GM23248 (cell line): ENCODE measurements around the gene OTOGL. TPM values are rescaled to one million over a fixed set of nuclear protein-coding genes. Genes with fewer than 3 reads are reported as not detected.

Experiments
- DNase-seq: peaks from one replicate; pipeline ENCODE4 v3.0.0-alpha.2; 2015
- H2AFZ ChIP-seq: fragments of 200-600 bp; sonication (generic); 2 replicates; pipeline ENCODE4 v1.6.1; 2016; ENCODE audit warnings: antibody characterized with exemption
- H3F3A ChIP-seq: fragments of 200-600 bp; sonication (generic); 2 replicates; pipeline ENCODE4 v1.6.1; 2016; ENCODE audit warnings: mild to moderate bottlenecking, antibody characterized with exemption, mixed run types; ENCODE audit not compliant: insufficient read depth
- H3K27ac ChIP-seq: fragments of 200-600 bp; sonication (generic); 2 replicates; pipeline ENCODE4 v1.5.1; 2016; ENCODE audit warnings: mild to moderate bottlenecking
- H3K27me3 ChIP-seq: fragments of 200-600 bp; sonication (generic); replicated peaks from 2 replicates; pipeline ENCODE4 v1.6.1; 2016; ENCODE audit warnings: mild to moderate bottlenecking; ENCODE audit not compliant: insufficient read depth
- H3K36me3 ChIP-seq: fragments of 200-600 bp; sonication (generic); 2 replicates; pipeline ENCODE4 v1.6.1; 2016; ENCODE audit warnings: low read depth, mild to moderate bottlenecking
- H3K4me1 ChIP-seq: fragments of 200-600 bp; sonication (generic); 2 replicates; pipeline ENCODE4 v1.6.1; 2016; ENCODE audit warnings: mild to moderate bottlenecking; ENCODE audit not compliant: insufficient read depth
- H3K4me2 ChIP-seq: fragments of 200-600 bp; sonication (generic); one replicate; pipeline ENCODE4 v1.6.1; 2016; ENCODE audit warnings: mild to moderate bottlenecking; ENCODE audit not compliant: unreplicated experiment
- H3K4me3 ChIP-seq: fragments of 200-600 bp; sonication (generic); 2 replicates; pipeline ENCODE4 v1.5.1; 2016; ENCODE audit warnings: mild to moderate bottlenecking
- H3K79me2 ChIP-seq: fragments of 200-600 bp; sonication (generic); 2 replicates; pipeline ENCODE4 v1.6.1; 2016; ENCODE audit warnings: mild to moderate bottlenecking; ENCODE audit not compliant: insufficient read depth
- H3K9ac ChIP-seq: fragments of 200-600 bp; sonication (generic); 2 replicates; pipeline ENCODE4 v1.6.1; 2016; ENCODE audit warnings: mild to moderate bottlenecking
- H3K9me2 ChIP-seq: fragments of 200-600 bp; sonication (generic); 2 replicates; pipeline ENCODE4 v1.6.1; 2016; ENCODE audit warnings: mixed run types, mild to moderate bottlenecking, moderate library complexity; ENCODE audit not compliant: insufficient read depth
- H3K9me3 ChIP-seq: fragments of 200-600 bp; sonication (generic); one replicate; pipeline ENCODE4 v1.6.1; 2017; ENCODE audit warnings: low read depth
- H4K20me1 ChIP-seq: fragments of 200-600 bp; sonication (generic); 2 replicates; pipeline ENCODE4 v1.6.0; 2016; ENCODE audit not compliant: insufficient read depth
- EZH2 ChIP-seq: fragments of 200-600 bp; sonication (generic); IDR thresholded peaks from 2 replicates; pipeline ENCODE4 v1.6.1; 2018; ENCODE audit warnings: antibody characterized with exemption, mild to moderate bottlenecking; ENCODE audit not compliant: insufficient read depth, poor library complexity, severe bottlenecking
- EZH2phosphoT487 ChIP-seq: fragments of 200-600 bp; sonication (generic); IDR thresholded peaks from 2 replicates; pipeline ENCODE4 v1.6.1; 2018; ENCODE audit warnings: antibody characterized with exemption, moderate library complexity, mild to moderate bottlenecking, low read depth; ENCODE audit not compliant: insufficient read depth
- WGBS, 2 experiments: methylation state at CpG; one replicate each; pipeline ENCODE4 v1.1.6; 2015 to 2017; ENCODE audit warnings: low lambda C conversion rate in 2 of 2, low coverage in 1 of 2; ENCODE audit errors: missing lambda C conversion rate in 2 of 2; 5-methylcytosine and 5-hydroxymethylcytosine counted together
- in situ Hi-C: fragments of 300-500 bp; cut with MboI; formaldehyde crosslinking; loops from 2 replicates; pipeline ENCODE4 v1.15.0; 2020
- polyA plus RNA-seq: library from polyadenylated mRNA; unstranded; fragments of >200 nt; fragmentation: Nextera tagmentation; extraction: Ambion mirVana; gene quantifications from 2 replicates; pipeline ENCODE4 v1.2.1, GENCODE V29; 2016
- total RNA-seq: library from RNA; depleted of rRNA; stranded (reverse); fragments of >200 nt; shearing (Covaris generic); gene quantifications from 2 replicates; pipeline ENCODE4 v1.2.3, GENCODE V29; 2014

Gene OTOGL
- total and polyA plus RNA-seq, 2 experiments from 2014 or later: under 0.01 to 0.09 TPM

DNA sequence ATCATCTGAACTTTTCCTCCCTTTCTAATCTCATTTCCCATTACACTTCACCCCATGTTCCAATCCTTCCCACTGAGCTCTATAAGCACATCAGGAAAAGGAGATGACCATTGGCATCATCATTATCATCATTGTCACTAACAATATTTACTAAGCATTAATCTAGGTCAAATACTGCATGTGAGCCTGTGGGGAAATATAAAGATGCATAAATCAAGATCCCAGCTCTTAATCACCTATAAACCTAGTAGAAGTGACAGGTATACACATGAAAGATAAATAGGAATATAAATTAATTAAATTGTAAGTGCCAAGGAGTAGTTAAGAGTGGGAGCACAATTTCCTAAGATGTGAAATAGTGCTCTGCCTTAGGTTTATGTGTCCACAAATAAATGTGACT lies 100.6 kb downstream of the OTOGL start:
- no peak overlapping the region for H3K4me3 ChIP-seq
- no peak overlapping the region for H3K9ac ChIP-seq
- H2AFZ ChIP-seq: no peak overlapping the region
- no peaks in the 10 kb centered on the region for H4K20me1 ChIP-seq
- in situ Hi-C loops: loop anchor here (10.0 to 25.0 kb wide), 2 partner anchors 65 to 562 kb away; no protein-coding TSS in a partner anchor
- no peaks in the 10 kb centered on the region for H3K9me3 ChIP-seq
- H3K9me2 ChIP-seq: no peaks in the 10 kb centered on the region
- H3K27me3 ChIP-seq: no peaks in the 10 kb centered on the region
- no peaks in the 10 kb centered on the region for H3K4me1 ChIP-seq
- TF ChIP-seq EZH2phosphoT487 (no peak), EZH2 (no peak)
- no peak overlapping the region for H3K27ac ChIP-seq
- H3K4me2 ChIP-seq: no peak overlapping the region
- no peaks in the 10 kb centered on the region for H3K79me2 ChIP-seq
- DNase-seq: no peak
- no peaks in the 10 kb centered on the region for H3F3A ChIP-seq
- no peaks in the 10 kb centered on the region for H3K36me3 ChIP-seq

GRCh38 chr12:80200414-80200813 lies 101.1 kb downstream of the OTOGL start:
- no peaks in the 10 kb centered on the region for H3K9me2 ChIP-seq
- no peak overlapping the region for H3K4me2 ChIP-seq
- no peaks in the 10 kb centered on the region for H4K20me1 ChIP-seq
- no peaks in the 10 kb centered on the region for H3F3A ChIP-seq
- TF ChIP-seq EZH2: no peak
- TF ChIP-seq EZH2phosphoT487: no peak
- no peak for DNase-seq
- no peaks in the 10 kb centered on the region for H3K79me2 ChIP-seq
- no peak overlapping the region for H3K9ac ChIP-seq
- no peaks in the 10 kb centered on the region for H3K4me1 ChIP-seq
- in situ Hi-C loops: loop anchor here (10.0 to 25.0 kb wide), 2 partner anchors 64 to 562 kb away; no protein-coding TSS in a partner anchor
- H3K27me3 ChIP-seq: no peaks in the 10 kb centered on the region
- H3K36me3 ChIP-seq: no peaks in the 10 kb centered on the region
- H3K27ac ChIP-seq: no peak overlapping the region
- no peak overlapping the region for H3K4me3 ChIP-seq
- H2AFZ ChIP-seq: no peak overlapping the region
- H3K9me3 ChIP-seq: no peaks in the 10 kb centered on the region
- 73 to 74% methylated on average over 1 of the region's 1 CpG for WGBS, 2 experiments

- Histone ChIP-seq H3K4me1 (no peaks in the 10 kb centered on the region), H2AFZ (no peak overlapping the region), H3K9me2 (no peaks in the 10 kb centered on the region), H3K79me2 (no peaks in the 10 kb centered on the region), H3K27me3 (no peaks in the 10 kb centered on the region), H3K4me3 (no peak overlapping the region), H3K9me3 (no peaks in the 10 kb centered on the region), H3F3A (no peaks in the 10 kb centered on the region), H3K4me2 (no peak overlapping the region), H4K20me1 (no peaks in the 10 kb centered on the region), H3K9ac (no peak overlapping the region), H3K27ac (no peak overlapping the region), H3K36me3 (no peaks in the 10 kb centered on the region)
- TF ChIP-seq EZH2phosphoT487 (no peak), EZH2 (no peak)
- 64 to 71% methylated on average over 2 of the region's 2 CpGs for WGBS, 2 experiments
- in situ Hi-C loops: loop anchor here (10.0 to 25.0 kb wide), 2 partner anchors 63 to 560 kb away; no protein-coding TSS in a partner anchor
- no peak for DNase-seq
These were observed 102.6 kb downstream of the OTOGL start for GRCh38 chr12:80201908-80202307.

DNA sequence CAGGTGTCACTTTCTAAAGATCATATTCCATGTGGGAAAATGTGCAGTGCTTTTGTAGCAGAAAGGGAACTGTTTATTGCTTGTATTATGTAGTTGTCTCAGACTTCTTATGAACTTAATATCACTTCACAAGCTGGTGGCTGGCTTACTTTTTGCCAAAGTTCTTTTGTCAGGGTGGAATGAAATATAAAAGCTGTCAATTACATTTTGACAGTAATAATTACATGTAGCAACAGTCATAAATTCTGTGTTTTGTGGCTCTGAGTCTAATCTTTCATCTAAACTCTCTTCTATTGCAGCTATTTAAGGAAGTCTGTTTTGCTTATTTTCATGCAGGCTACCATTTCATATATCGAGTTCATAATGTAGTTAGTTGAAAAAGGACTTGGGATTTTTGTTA lies 106.6 kb downstream of the OTOGL start:
- Histone ChIP-seq H3K9me3 (no peaks in the 10 kb centered on the region), H4K20me1 (no peaks in the 10 kb centered on the region), H3K27ac (no peak overlapping the region), H3F3A (no peaks in the 10 kb centered on the region), H3K4me2 (no peak overlapping the region), H3K9me2 (no peaks in the 10 kb centered on the region), H3K4me1 (no peaks in the 10 kb centered on the region), H3K79me2 (no peaks in the 10 kb centered on the region), H2AFZ (no peak overlapping the region), H3K4me3 (no peak overlapping the region), H3K36me3 (no peaks in the 10 kb centered on the region), H3K27me3 (no peaks in the 10 kb centered on the region), H3K9ac (no peak overlapping the region)
- in situ Hi-C loops: loop anchor here (10.0 to 25.0 kb wide), 2 partner anchors 59 to 556 kb away; no protein-coding TSS in a partner anchor
- WGBS, 2 experiments: 49 to 52% methylated on average over 1 of the region's 1 CpG
- no peak for DNase-seq
- TF ChIP-seq EZH2phosphoT487 (no peak), EZH2 (no peak)

DNA sequence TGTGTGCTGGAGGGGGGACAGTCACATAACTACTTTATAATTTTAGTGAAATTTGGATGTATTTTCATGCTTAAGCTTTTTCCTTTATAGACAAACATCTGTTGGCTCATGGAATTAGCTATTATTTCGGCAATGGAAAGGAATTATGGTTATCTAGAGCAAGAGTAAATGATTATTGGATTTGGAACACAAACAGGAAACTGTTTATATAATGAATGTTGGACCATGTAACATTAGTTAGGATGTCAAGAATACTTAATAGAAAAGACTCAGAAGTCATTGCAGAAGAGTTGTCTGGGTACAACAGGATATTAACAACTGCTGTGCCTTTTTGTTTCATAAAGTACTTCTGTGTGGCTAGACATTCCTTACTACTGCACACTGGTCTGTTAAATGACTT lies 108.7 kb downstream of the OTOGL start:
- no peaks in the 10 kb centered on the region for H3K9me2 ChIP-seq
- H3K79me2 ChIP-seq: no peaks in the 10 kb centered on the region
- no peak for DNase-seq
- H4K20me1 ChIP-seq: no peaks in the 10 kb centered on the region
- no peak overlapping the region for H3K27ac ChIP-seq
- WGBS, 2 experiments: 72 to 77% methylated on average over 1 of the region's 1 CpG
- no peaks in the 10 kb centered on the region for H3K27me3 ChIP-seq
- in situ Hi-C loops: loop anchor here (10.0 to 25.0 kb wide), 2 partner anchors 57 to 554 kb away; no protein-coding TSS in a partner anchor
- no peaks in the 10 kb centered on the region for H3K4me1 ChIP-seq
- H3F3A ChIP-seq: no peaks in the 10 kb centered on the region
- H3K9me3 ChIP-seq: no peaks in the 10 kb centered on the region
- no peak overlapping the region for H3K4me2 ChIP-seq
- H2AFZ ChIP-seq: no peak overlapping the region
- TF ChIP-seq EZH2phosphoT487 (no peak), EZH2 (no peak)
- H3K36me3 ChIP-seq: no peaks in the 10 kb centered on the region
- H3K9ac ChIP-seq: no peak overlapping the region
- no peak overlapping the region for H3K4me3 ChIP-seq
